K562 (cell line): ENCODE measurements around the gene HEATR1. TPM values are rescaled to one million over a fixed set of nuclear protein-coding genes. Genes with fewer than 3 reads are reported as not detected.
"Not testable (repeated sequence)": the region's sequence is repeated elsewhere in the genome, so short reads cannot be mapped to it uniquely, and the experiment has no call there.

Experiments used
- ATAC-seq: fragments of 200-7000 bp; cut with Tn5 transposase; 3 replicates; pipeline ENCODE4 v1.9.1; 2020; ENCODE audit warnings: moderate library complexity
- BruUV-seq: library from RNA; stranded (reverse); fragments of 400-500 nt; replicated peaks from 2 replicates; lab custom pipeline; 2021; lab: Mats Ljungman, UMichigan
- CTCF ChIA-PET: fragments of 300-600 bp; formaldehyde crosslinking; extraction: SDS; loops from one replicate; lab custom pipeline; 2021; ENCODE audit warnings: low intra/inter-chr PET ratio; lab: Yijun Ruan, JAX
- POLR2A ChIA-PET: fragments of 300-600, 350-650 bp; sonication (Branson Sonifier 250); formaldehyde crosslinking; extraction: SDS; loops from one replicate; lab custom pipeline; 2021; ENCODE audit warnings: antibody characterized with exemption, inconsistent platforms; lab: Yijun Ruan, JAX
- DNase-seq, 4 experiments: peaks; one replicate each; pipeline versions ENCODE4 v3.0.0 to v3.0.0-alpha.2; 2011 to 2018; ENCODE audit warnings: low spot score in 3 of 4, mixed read lengths in 3 of 4; ENCODE audit errors: extremely low read depth in 1 of 4
- FAIRE-seq: peaks from 2 replicates; lab custom pipeline; 2011; peaks lifted over from hg19 to GRCh38; lab: Jason Lieb, UNC
- H2AFZ ChIP-seq: 2 replicates; pipeline ENCODE4 v1.6.0; 2011; ENCODE audit warnings: low read depth, low read length, control low read depth, inconsistent platforms
- H3K27ac ChIP-seq: fragments of 200-600 bp; 3 replicates; pipeline ENCODE4 v1.8.0; 2011; ENCODE audit warnings: low read depth, mild to moderate bottlenecking, control low read depth, inconsistent platforms, low read length, moderate library complexity, mixed read lengths; ENCODE audit errors: extremely low read depth
- H3K27me3 ChIP-seq, 2 experiments: fragments of 300-600 bp in 1 of 2; 2 replicates in 1 of 2; 3 replicates in 1 of 2; pipeline versions ENCODE4 v1.6.0 to v1.8.0; 2011; ENCODE audit warnings: inconsistent platforms in 2 of 2, low read length in 2 of 2, mild to moderate bottlenecking in 1 of 2, mixed read lengths in 1 of 2, moderate library complexity in 1 of 2; ENCODE audit not compliant: control insufficient read depth in 2 of 2, insufficient read depth in 2 of 2
- H3K36me3 ChIP-seq: fragments of 300-600 bp; 3 replicates; pipeline ENCODE4 v1.8.0; 2011; ENCODE audit warnings: mild to moderate bottlenecking, low read length, inconsistent platforms; ENCODE audit not compliant: control insufficient read depth, insufficient read depth
- H3K4me1 ChIP-seq, 2 experiments: fragments of 200-600 bp in 1 of 2; replicated peaks in 1 of 2; 2 replicates in 1 of 2; 3 replicates in 1 of 2; pipeline versions ENCODE4 v1.5.1 to v1.8.0; 2011; ENCODE audit warnings: inconsistent platforms in 2 of 2, low read length in 2 of 2, mild to moderate bottlenecking in 1 of 2, mixed read lengths in 1 of 2, moderate library complexity in 1 of 2; ENCODE audit not compliant: control insufficient read depth in 2 of 2, insufficient read depth in 2 of 2
- H3K4me2 ChIP-seq: 2 replicates; pipeline ENCODE4 v1.6.1; 2011; ENCODE audit warnings: low read length, control low read depth, inconsistent platforms, mixed read lengths; ENCODE audit not compliant: insufficient read depth
- H3K4me3 ChIP-seq: fragments of 200-600 bp; sonication (generic), shearing (Covaris generic); 2 replicates; pipeline ENCODE4 v1.5.1; 2016; ENCODE audit warnings: control low read depth, inconsistent platforms
- H3K79me2 ChIP-seq: fragments of 200-600 bp; 3 replicates; pipeline ENCODE4 v1.8.0; 2011; ENCODE audit warnings: low read length, inconsistent platforms; ENCODE audit not compliant: control insufficient read depth, insufficient read depth
- H3K9ac ChIP-seq, 2 experiments: 2 replicates each; pipeline versions ENCODE4 v1.6.0 to v1.6.1; 2011; ENCODE audit warnings: low read depth in 2 of 2, low read length in 2 of 2, control low read depth in 1 of 2, inconsistent platforms in 1 of 2, mild to moderate bottlenecking in 1 of 2, mixed read lengths in 1 of 2; ENCODE audit not compliant: insufficient read depth in 1 of 2
- H3K9me1 ChIP-seq: one replicate; pipeline ENCODE4 v1.6.0; 2011; ENCODE audit warnings: inconsistent platforms, mild to moderate bottlenecking, low read length, moderate library complexity; ENCODE audit not compliant: control insufficient read depth, insufficient read depth
- H3K9me3 ChIP-seq: replicated peaks from 2 replicates; pipeline ENCODE4 v1.5.1; 2011; ENCODE audit warnings: low read depth, low read length, inconsistent platforms; ENCODE audit not compliant: control insufficient read depth, insufficient read depth
- H4K20me1 ChIP-seq: replicated peaks from 2 replicates; pipeline ENCODE4 v1.6.1; 2011; ENCODE audit warnings: low read length, inconsistent platforms, mixed read lengths; ENCODE audit not compliant: control insufficient read depth, insufficient read depth
- BCOR ChIP-seq: fragments of 450-650 bp; IDR thresholded peaks from 2 replicates; pipeline ENCODE4 v1.6.1; 2016
- POLR2B ChIP-seq: fragments of 450-650 bp; IDR thresholded peaks from 2 replicates; pipeline ENCODE4 v1.6.1; 2018; ENCODE audit warnings: low read depth; ENCODE audit not compliant: partially characterized antibody
- U2AF2 ChIP-seq: fragments of 200-400 bp; formaldehyde crosslinking; optimal IDR thresholded peaks from 2 replicates; pipeline ENCODE3; 2017; ENCODE audit warnings: low read depth, mild to moderate bottlenecking, low read length
- ZNF384 ChIP-seq: IDR thresholded peaks from 2 replicates; pipeline ENCODE4 v1.6.1; 2012; ENCODE audit warnings: low read depth, low read length, improper control_type of control experiment
- WGBS: fragments of 100-300 bp; shearing (Covaris generic); methylation state at CpG from one replicate; pipeline ENCODE4 v1.1.6; 2016; ENCODE audit warnings: low coverage, mixed read lengths; ENCODE audit not compliant: insufficient coverage; ENCODE audit errors: missing lambda C conversion rate; 5-methylcytosine and 5-hydroxymethylcytosine counted together
- in situ Hi-C: fragments of 300-500 bp; cut with MboI; formaldehyde crosslinking; loops from 4 replicates; pipeline ENCODE4 v1.15.0; 2018; ENCODE audit warnings: inconsistent platforms, mixed read lengths
- intact Hi-C: fragments of 100-400 bp; cut with micrococcal nuclease; formaldehyde crosslinking; loops from 2 replicates; pipeline ENCODE4 v1.14.2; 2022
- polyA plus RNA-seq, 8 experiments: library from polyadenylated mRNA; depleted of rRNA in 4 of 8; stranded (reverse) in 5 of 8; unstranded in 3 of 8; fragments of >200 nt; fragmentation: Nextera tagmentation in 2 of 8; fragmentation: Illumina TruSeq in 1 of 8; extraction: Ambion mirVana in 2 of 8; extraction: Trizol in 1 of 8; gene quantifications; 2 replicates each; pipeline versions ENCODE4 v1.2.1 to v1.2.3, GENCODE V29; 2011 to 2014; ENCODE audit warnings: inconsistent platforms in 1 of 8, missing spikeins in 1 of 8
- total RNA-seq, 7 experiments: library from RNA; depleted of rRNA in 6 of 7; stranded (reverse); fragments of >200 nt in 6 of 7; fragmentation: Illumina TruSeq in 2 of 7; extraction: Trizol in 2 of 7; gene quantifications; 2 replicates each; pipeline versions ENCODE4 v1.2.1 to v1.2.3, GENCODE V29; 2011 to 2021; ENCODE audit warnings: low replicate concordance in 1 of 7
- TF ChIP-seq, protein P1 (sequence below), 3 experiments: IDR thresholded peaks in 2 of 3; conservative IDR thresholded peaks in 1 of 3; 2 replicates each; pipeline ENCODE4 v1.5.1; 2011 to 2012; ENCODE audit warnings: low read length in 3 of 3, mild to moderate bottlenecking in 3 of 3, control low read depth in 2 of 3, improper control_type of control experiment in 1 of 3, inconsistent platforms in 1 of 3, low read depth in 1 of 3, mixed read lengths in 1 of 3, moderate library complexity in 1 of 3; ENCODE audit not compliant: insufficient read depth in 2 of 3
- TF ChIP-seq, protein P2 (sequence below): fragments of 250-450 bp; sonication (Bioruptor Pico); IDR thresholded peaks from 2 replicates; pipeline ENCODE4 v1.8.0; 2021; ENCODE audit warnings: moderate library complexity, mild to moderate bottlenecking, inconsistent platforms

The HEATR1 gene
- total and polyA plus RNA-seq, 9 of the 15 experiments (the other 6 are each of a cell fraction or from before 2014, with no cell fraction given), result 28.3 to 108 (median 50.9) TPM

DNA sequence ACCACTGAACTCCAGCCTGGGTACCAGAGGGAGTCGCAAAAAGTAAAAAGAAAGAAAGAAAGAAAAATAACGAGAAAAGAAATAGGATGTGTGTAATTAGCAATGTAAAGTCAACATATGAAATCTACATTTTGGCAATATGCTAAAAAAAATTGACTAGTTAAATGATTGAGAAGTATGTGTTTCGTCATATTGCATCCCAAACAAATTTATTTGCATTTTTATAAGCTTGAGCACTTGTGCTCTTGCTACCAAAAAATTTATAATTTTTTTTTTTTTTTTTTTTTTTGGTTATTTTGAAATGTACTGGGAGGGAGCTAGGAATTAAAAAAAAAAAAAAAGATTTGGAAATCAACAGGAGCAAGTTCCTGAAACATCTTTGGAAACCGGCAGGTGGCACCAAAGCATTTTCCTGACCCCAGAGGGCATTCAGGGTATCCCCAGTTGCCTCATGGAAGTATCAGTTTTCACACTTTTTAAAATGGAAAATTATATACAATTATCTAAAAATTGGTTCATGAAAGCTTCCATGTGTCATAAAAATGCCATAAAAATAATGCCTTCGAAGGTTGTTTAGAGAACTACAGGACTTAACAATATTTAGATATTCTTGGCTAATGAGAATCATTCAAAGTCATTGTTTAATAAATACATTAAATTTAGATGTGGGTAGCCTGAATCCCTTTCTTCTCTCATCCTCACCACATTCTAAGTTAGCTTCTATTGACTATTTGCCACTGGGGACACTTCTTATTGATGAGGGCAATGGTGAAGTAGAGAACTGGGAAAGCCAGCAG, 4.8 kb upstream of the HEATR1 start (continued):
- TF ChIP-seq, protein P1, sequence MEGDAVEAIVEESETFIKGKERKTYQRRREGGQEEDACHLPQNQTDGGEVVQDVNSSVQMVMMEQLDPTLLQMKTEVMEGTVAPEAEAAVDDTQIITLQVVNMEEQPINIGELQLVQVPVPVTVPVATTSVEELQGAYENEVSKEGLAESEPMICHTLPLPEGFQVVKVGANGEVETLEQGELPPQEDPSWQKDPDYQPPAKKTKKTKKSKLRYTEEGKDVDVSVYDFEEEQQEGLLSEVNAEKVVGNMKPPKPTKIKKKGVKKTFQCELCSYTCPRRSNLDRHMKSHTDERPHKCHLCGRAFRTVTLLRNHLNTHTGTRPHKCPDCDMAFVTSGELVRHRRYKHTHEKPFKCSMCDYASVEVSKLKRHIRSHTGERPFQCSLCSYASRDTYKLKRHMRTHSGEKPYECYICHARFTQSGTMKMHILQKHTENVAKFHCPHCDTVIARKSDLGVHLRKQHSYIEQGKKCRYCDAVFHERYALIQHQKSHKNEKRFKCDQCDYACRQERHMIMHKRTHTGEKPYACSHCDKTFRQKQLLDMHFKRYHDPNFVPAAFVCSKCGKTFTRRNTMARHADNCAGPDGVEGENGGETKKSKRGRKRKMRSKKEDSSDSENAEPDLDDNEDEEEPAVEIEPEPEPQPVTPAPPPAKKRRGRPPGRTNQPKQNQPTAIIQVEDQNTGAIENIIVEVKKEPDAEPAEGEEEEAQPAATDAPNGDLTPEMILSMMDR (IDR thresholded peaks at IDR 0.05 in 2 of 3, conservative IDR thresholded peaks at IDR 0.05 in 1 of 3; ENCODE audit: insufficient read depth in 2 of 3, low read depth in 1 of 3, low read length in 3 of 3), result peak; percentile 58 to 91 (median 72); a peak in 5 of 6 replicates
- TF ChIP-seq U2AF2, result no peak
- TF ChIP-seq, protein P2, sequence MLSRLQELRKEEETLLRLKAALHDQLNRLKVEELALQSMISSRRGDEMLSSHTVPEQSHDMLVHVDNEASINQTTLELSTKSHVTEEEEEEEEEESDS (CRISPR knock-in tag), result no peak
- TF ChIP-seq POLR2B, result no peak
- peak; percentile 92 for TF ChIP-seq ZNF384

GRCh38 chr1:236607597-236607996, 3.3 kb upstream of the HEATR1 start:
- H3K36me3 ChIP-seq, H2AFZ ChIP-seq, H3K27ac ChIP-seq, BruUV-seq, H3K4me3 ChIP-seq, H3K9ac ChIP-seq, H4K20me1 ChIP-seq, FAIRE-seq, H3K9me3 ChIP-seq, ATAC-seq, H3K4me1 ChIP-seq, H3K9me1 ChIP-seq, POLR2A ChIA-PET, H3K27me3 ChIP-seq, H3K4me2 ChIP-seq, DNase-seq: not testable (repeated sequence)
- in situ Hi-C loops (loop anchor here (25.0 kb wide), 1 partner anchor 955 kb away; no protein-coding TSS in a partner anchor), intact Hi-C loops (loop anchor here (5.0 to 10.0 kb wide), 6 partner anchors 155 to 1197 kb away; no protein-coding TSS in a partner anchor)
- H3K79me2 ChIP-seq, result peaks cover 17% of the 10 kb centered on the region
- CTCF ChIA-PET, result interaction anchor here (0.6 kb wide), 1 partner anchor 778 kb away, joined by 3 read pairs; no protein-coding TSS in a partner anchor
- 68% methylated on average over 10 of the region's 10 CpGs for WGBS
- 0 out of 2 replicates have a peak, but pooled peaks have one; percentile 13 for TF ChIP-seq BCOR
